Kidney (tissue), 14 donors: ENCODE measurements around the gene MED16. TPM values are rescaled to one million over a fixed set of nuclear protein-coding genes. Genes with fewer than 3 reads are reported as not detected.

Experiments
- DNase-seq, 5 donors: peaks; one replicate each; pipeline ENCODE4 v3.0.0-alpha.2; 2013 to 2020
- FAIRE-seq: peaks from 2 replicates; lab custom pipeline; 2012; peaks lifted over from hg19 to GRCh38; lab: Jason Lieb, UNC
- H3K27ac ChIP-seq, 2 donors: one replicate each; pipeline ENCODE4 v1.7.0; 2013; ENCODE audit warnings: low read depth in 2 of 2, low read length in 2 of 2, inconsistent platforms in 1 of 2
- H3K27me3 ChIP-seq: one replicate; pipeline ENCODE4 v1.7.1; 2013; ENCODE audit warnings: low read length, inconsistent platforms; ENCODE audit not compliant: control insufficient read depth, insufficient read depth
- H3K36me3 ChIP-seq, 3 donors: one replicate each; pipeline versions ENCODE4 v1.7.0 to v1.7.1; 2013; ENCODE audit warnings: low read length in 3 of 3, control low read depth in 1 of 3, inconsistent platforms in 1 of 3; ENCODE audit not compliant: insufficient read depth in 3 of 3, control insufficient read depth in 2 of 3
- H3K4me1 ChIP-seq, 3 donors: one replicate each; pipeline versions ENCODE4 v1.7.0 to v1.7.1; 2013; ENCODE audit warnings: low read length in 3 of 3, inconsistent platforms in 1 of 3, low read depth in 1 of 3; ENCODE audit not compliant: control insufficient read depth in 2 of 3, insufficient read depth in 2 of 3
- H3K4me3 ChIP-seq, 3 donors: one replicate each; pipeline versions ENCODE4 v1.7.0 to v1.8.1; 2013; ENCODE audit warnings: low read length in 3 of 3, control low read depth in 1 of 3, inconsistent platforms in 1 of 3
- H3K9ac ChIP-seq, 3 donors: one replicate each; pipeline versions ENCODE4 v1.7.0 to v1.7.1; 2013; ENCODE audit warnings: low read length in 3 of 3, control low read depth in 1 of 3, inconsistent platforms in 1 of 3
- H3K9me3 ChIP-seq, 3 donors: one replicate each; pipeline versions ENCODE4 v1.7.0 to v1.7.1; 2013; ENCODE audit warnings: low read length in 3 of 3, control low read depth in 1 of 3, inconsistent platforms in 1 of 3; ENCODE audit not compliant: control insufficient read depth in 2 of 3, insufficient read depth in 1 of 3
- intact Hi-C: fragments of 100-400 bp; cut with DNase I; formaldehyde crosslinking; loops from one replicate; pipeline ENCODE4 v1.11.1; 2022
- polyA plus RNA-seq: library from polyadenylated mRNA; stranded (reverse); fragments of 350-450 nt; fragmentation: Illumina TruSeq; extraction: RNeasy Lipid Tissue Mini Kit (QIAGEN cat#74804); gene quantifications from one replicate; pipeline ENCODE4 v1.2.3, GENCODE V29; 2014; ENCODE audit warnings: low read depth, low replicate concordance; ENCODE audit not compliant: insufficient read depth
- total RNA-seq: library from RNA; stranded (reverse); fragmentation: NEBNext Ultra II Directional; extraction: Animal tissue kit (Norgen Biotek cat#: 25700); gene quantifications from one replicate; pipeline ENCODE4 v1.2.1, GENCODE V29; 2021
- TF ChIP-seq, protein P1 (sequence below): IDR thresholded peaks from 3 replicates; pipeline ENCODE4 v1.5.1; 2012; ENCODE audit warnings: mild to moderate bottlenecking, moderate library complexity, borderline replicate concordance; ENCODE audit not compliant: insufficient read depth; ENCODE audit errors: extremely low read depth
- donor health status: control.
- donor health status: control.
- donor health status: control.
- donor health status: control.
- donor health status: control.
- donor health status: DM: yes; HTN: yes; CAD: no.
- donor health status: Normal renal cell carcinoma (clear cell type).

Gene MED16
- total and polyA plus RNA-seq, 2 donors from 2014 or later: 56.5 to 72.1 TPM

DNA sequence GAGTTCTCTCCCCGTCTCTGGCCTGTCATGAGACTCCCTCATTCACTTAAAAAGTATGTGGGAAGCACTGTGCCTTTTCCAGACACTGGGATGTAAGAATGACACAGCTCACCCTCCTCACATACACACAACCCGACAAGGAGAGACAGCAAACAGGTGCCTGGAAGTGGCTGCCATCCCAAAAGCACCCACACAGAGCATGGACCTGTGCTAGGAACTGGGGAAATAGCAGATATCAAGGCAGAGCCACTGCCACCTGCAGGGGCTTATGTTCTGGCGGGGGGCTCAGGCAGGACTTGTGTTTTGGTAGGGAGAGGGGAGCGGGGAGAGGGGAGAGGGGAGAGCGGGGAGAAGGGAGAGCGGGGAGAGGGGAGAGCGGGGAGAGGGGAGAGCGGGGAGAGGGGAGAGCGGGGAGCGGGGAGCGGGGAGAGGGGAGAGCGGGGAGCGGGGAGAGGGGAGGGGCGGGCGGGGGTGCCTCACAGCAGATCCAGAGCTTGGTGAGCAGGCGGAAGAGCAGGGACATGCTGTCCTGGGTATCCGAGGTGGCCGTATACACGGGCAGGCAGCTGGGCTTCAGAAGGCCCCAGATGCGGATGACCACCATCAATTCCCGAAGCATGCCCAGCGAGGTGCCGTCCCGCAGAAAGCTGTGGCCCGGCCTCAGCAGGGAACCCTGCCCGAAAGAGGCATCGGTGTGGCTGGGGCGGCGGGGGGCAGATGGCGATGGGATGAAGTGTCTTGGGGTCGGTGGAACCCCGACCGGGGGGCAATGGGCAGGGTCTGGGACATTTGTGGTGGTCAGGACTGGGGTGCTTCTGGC, 21.3 kb downstream of the MED16 start:
- Histone ChIP-seq H3K4me3 (no peak overlapping the region), H3K9ac (no peak overlapping the region)

DNA sequence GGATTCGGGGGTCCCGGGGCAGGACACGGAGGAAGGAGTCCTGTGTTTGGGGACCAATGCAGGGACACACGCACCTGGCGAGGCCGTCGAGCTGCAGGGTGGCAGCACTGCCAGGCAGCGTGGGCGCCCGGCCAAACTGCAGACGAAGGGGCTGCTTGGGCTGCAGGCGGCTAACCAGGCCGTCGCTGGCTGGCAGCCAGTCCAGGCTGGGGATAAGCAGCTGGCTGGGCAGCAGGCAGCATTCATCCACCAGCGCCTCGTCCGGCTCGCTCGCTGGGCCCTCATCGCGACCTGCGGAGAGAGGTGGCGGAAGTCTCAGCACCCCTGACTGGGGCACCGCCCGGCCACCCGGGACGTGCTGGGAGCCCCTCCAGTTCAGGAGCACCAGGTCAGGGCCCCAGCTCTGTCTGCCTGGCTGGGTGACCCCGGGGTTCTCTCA, 22.0 kb downstream of the MED16 start:
- H3K9me3 ChIP-seq: no peaks in the 10 kb centered on the region
- FAIRE-seq: no peak
- H3K4me1 ChIP-seq: peaks cover 0 to 4% (median 0%) of the 10 kb centered on the region in 3 donors
- TF ChIP-seq, protein P1, sequence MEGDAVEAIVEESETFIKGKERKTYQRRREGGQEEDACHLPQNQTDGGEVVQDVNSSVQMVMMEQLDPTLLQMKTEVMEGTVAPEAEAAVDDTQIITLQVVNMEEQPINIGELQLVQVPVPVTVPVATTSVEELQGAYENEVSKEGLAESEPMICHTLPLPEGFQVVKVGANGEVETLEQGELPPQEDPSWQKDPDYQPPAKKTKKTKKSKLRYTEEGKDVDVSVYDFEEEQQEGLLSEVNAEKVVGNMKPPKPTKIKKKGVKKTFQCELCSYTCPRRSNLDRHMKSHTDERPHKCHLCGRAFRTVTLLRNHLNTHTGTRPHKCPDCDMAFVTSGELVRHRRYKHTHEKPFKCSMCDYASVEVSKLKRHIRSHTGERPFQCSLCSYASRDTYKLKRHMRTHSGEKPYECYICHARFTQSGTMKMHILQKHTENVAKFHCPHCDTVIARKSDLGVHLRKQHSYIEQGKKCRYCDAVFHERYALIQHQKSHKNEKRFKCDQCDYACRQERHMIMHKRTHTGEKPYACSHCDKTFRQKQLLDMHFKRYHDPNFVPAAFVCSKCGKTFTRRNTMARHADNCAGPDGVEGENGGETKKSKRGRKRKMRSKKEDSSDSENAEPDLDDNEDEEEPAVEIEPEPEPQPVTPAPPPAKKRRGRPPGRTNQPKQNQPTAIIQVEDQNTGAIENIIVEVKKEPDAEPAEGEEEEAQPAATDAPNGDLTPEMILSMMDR: no peak
- peaks cover 0 to 10% (median 0%) of the 10 kb centered on the region in 3 donors for H3K36me3 ChIP-seq
- intact Hi-C loops: no loop called here
- H3K27ac ChIP-seq: no peak overlapping the region
- H3K9ac ChIP-seq: no peak overlapping the region
- DNase-seq: peak in 2 of 5 donors; percentile 37 to 91
- H3K4me3 ChIP-seq: no peak overlapping the region
- no peaks in the 10 kb centered on the region for H3K27me3 ChIP-seq

More for the DNA sequence above, 21.3 kb downstream of the MED16 start:
- no peaks in the 10 kb centered on the region for H3K9me3 ChIP-seq
- TF ChIP-seq, protein P1: no peak
- intact Hi-C loops: no loop called here
- peak overlapping the region in 1 of 2 donors; percentile 59 for H3K27ac ChIP-seq
- no peaks in the 10 kb centered on the region for H3K27me3 ChIP-seq
- FAIRE-seq (no peak), DNase-seq (peak in 1 of 5 donors; percentile 87)
- peaks cover 0 to 4% (median 0%) of the 10 kb centered on the region in 3 donors for H3K4me1 ChIP-seq
- H3K36me3 ChIP-seq: peaks cover 0 to 10% (median 0%) of the 10 kb centered on the region in 3 donors

DNA sequence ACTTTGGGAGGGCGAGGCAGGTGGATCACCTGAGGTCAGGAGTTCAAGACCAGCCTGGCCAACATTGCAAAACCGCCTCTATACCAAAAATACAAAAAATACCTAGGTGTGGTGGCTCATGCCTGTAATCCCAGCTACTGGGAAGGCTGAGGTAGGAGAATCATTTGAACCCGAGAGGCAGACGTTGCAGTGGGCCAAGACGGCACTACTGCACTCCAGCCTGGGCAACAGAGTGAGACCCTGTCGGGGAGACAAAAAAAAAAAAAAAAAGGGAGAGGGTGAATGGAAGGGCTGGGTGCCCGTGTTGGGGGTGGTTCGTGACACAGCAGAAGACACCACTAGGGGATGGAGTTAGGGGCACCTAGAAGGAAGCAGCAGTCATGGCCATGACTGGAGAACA, 22.7 kb downstream of the MED16 start:
- no peaks in the 10 kb centered on the region for H3K9me3 ChIP-seq
- no peak overlapping the region for H3K9ac ChIP-seq
- no peak for DNase-seq
- H3K27ac ChIP-seq: peak overlapping the region; percentile 34 to 91
- no peak overlapping the region for H3K4me3 ChIP-seq
- H3K36me3 ChIP-seq: peaks cover 0 to 10% (median 0%) of the 10 kb centered on the region in 3 donors
- TF ChIP-seq, protein P1: no peak
- H3K27me3 ChIP-seq: no peaks in the 10 kb centered on the region
- intact Hi-C loops: no loop called here
- no peak for FAIRE-seq
- peaks cover 0 to 4% (median 0%) of the 10 kb centered on the region in 3 donors for H3K4me1 ChIP-seq
